HK-2 (cell line): Measurements from ENCODE around the gene ACTR10.
A peak's percentile ranks its signal among the peaks of the same experiment; 100 is the strongest.

Experiments used
- DNase-seq: peaks from one replicate; pipeline ENCODE4 v3.0.0-alpha.2; 2018; ENCODE audit not compliant: unreplicated experiment

ACTR10 gene

GRCh38 chr14:58199726-58200479 is at the start of gene ACTR10:
Gene ACTR10, plus strand, starts transcription at chr14:58200149. Its CDS starts 69 bp downstream, at chr14:58200218.
- DNase-seq, result peak; percentile 87

GRCh38 chr14:58150243-58150805 is 49.6 kb upstream of the ACTR10 start:
- no peak for DNase-seq

GRCh38 chr14:58151133-58152013 is 48.6 kb upstream of the ACTR10 start:
- peak; percentile 36 for DNase-seq

- peak; percentile 77 for DNase-seq
These were observed 47.7 kb upstream of the ACTR10 start, which contains the start of gene ARMH4 for GRCh38 chr14:58152014-58152857. Gene ARMH4, minus strand, starts transcription at chr14:58152213. Its CDS starts 12,855 bp downstream, at chr14:58139358.

GRCh38 chr14:58160561-58160960 is 39.4 kb upstream of the ACTR10 start:
- no peak for DNase-seq

GRCh38 chr14:58166005-58166983 is 33.7 kb upstream of the ACTR10 start:
- DNase-seq, result peak; percentile 81

GRCh38 chr14:58167057-58167456 is 32.9 kb upstream of the ACTR10 start:
- no peak for DNase-seq

- DNase-seq, result no peak
These were observed 32.1 kb upstream of the ACTR10 start for GRCh38 chr14:58167891-58168290.

- peak; percentile 86 for DNase-seq
These were observed 28.9 kb upstream of the ACTR10 start for GRCh38 chr14:58171090-58171489.

GRCh38 chr14:58177125-58177524 is 22.8 kb upstream of the ACTR10 start:
- no peak for DNase-seq

GRCh38 chr14:58189176-58189575 is 10.8 kb upstream of the ACTR10 start:
- no peak for DNase-seq

- no peak for DNase-seq
These were observed 8.0 kb upstream of the ACTR10 start for GRCh38 chr14:58191763-58192601.

GRCh38 chr14:58193542-58193941 is 6.4 kb upstream of the ACTR10 start:
- DNase-seq, result no peak

- DNase-seq, result no peak
These were observed 3.8 kb upstream of the ACTR10 start for GRCh38 chr14:58196198-58196597.

- DNase-seq, result no peak
These were observed 1.9 kb upstream of the ACTR10 start for GRCh38 chr14:58198086-58198485.

GRCh38 chr14:58200480-58200841 is 512 bp downstream of the ACTR10 start:
- no peak for DNase-seq

- no peak for DNase-seq
These were observed 897 bp downstream of the ACTR10 start for GRCh38 chr14:58200846-58201245.

GRCh38 chr14:58213176-58213575 is 13.2 kb downstream of the ACTR10 start:
- DNase-seq, result no peak

GRCh38 chr14:58215191-58215914 is 15.4 kb downstream of the ACTR10 start:
- no peak for DNase-seq
